HCT116 (cell line): ENCODE results near the gene IGFBP7. TPM values are rescaled to one million over a fixed set of nuclear protein-coding genes. Genes with fewer than 3 reads are reported as not detected.

Experiments used
- ATAC-seq: fragments of 200-7000 bp; cut with Tn5 transposase; 2 replicates; pipeline ENCODE4 v1.9.1; 2020; ENCODE audit warnings: mild to moderate bottlenecking, moderate library complexity
- Bru-seq: library from RNA; stranded (reverse); fragments of 400-500 nt; gene quantifications from one replicate; lab custom pipeline; 2021; lab: Mats Ljungman, UMichigan
- BruChase-seq, 2 experiments: library from RNA; stranded (reverse); fragments of 400-500 nt; gene quantifications; one replicate each; lab custom pipeline; 2021; lab: Mats Ljungman, UMichigan
- BruUV-seq: library from RNA; stranded (reverse); fragments of 400-500 nt; replicated peaks from 2 replicates; lab custom pipeline; 2021; lab: Mats Ljungman, UMichigan
- CTCF ChIA-PET: fragments of 300-600 bp; sonication (Branson Sonifier 250); formaldehyde crosslinking; loops from one replicate; lab custom pipeline; 2021; ENCODE audit warnings: antibody characterized with exemption; lab: Charles Lee
- POLR2A ChIA-PET: fragments of 300-600, 350-600 bp; sonication (Branson Sonifier 250); formaldehyde crosslinking; loops from one replicate; lab custom pipeline; 2021; ENCODE audit warnings: antibody characterized with exemption; lab: Charles Lee
- RAD21 ChIA-PET, 2 experiments: fragments of 300-600 bp; sonication (Branson Sonifier 250); formaldehyde crosslinking; loops; one replicate each; lab custom pipeline; 2023; ENCODE audit warnings: low total read pairs in 2 of 2; ENCODE audit not compliant: uncharacterized antibody in 2 of 2, unreplicated experiment in 2 of 2, low non-redundant PET in 1 of 2; lab: Charles Lee
- DNase-seq: peaks from one replicate; pipeline ENCODE4 v3.0.0-alpha.2; 2010; ENCODE audit warnings: low read depth, low spot score
- H2AFZ ChIP-seq: fragments of 200-600 bp; shearing (Covaris generic), sonication (generic); 2 replicates; pipeline ENCODE4 v1.6.1; 2017; ENCODE audit warnings: low read depth, mixed run types, mixed read lengths, antibody characterized with exemption, low read length; ENCODE audit not compliant: poor library complexity, severe bottlenecking
- H3K27ac ChIP-seq: 2 replicates; pipeline ENCODE4 v1.5.1; 2012; ENCODE audit warnings: low read depth, low read length
- H3K27me3 ChIP-seq: fragments of 200-600 bp; sonication (generic); 2 replicates; pipeline ENCODE4 v1.6.1; 2016; ENCODE audit warnings: mixed run types, low read length, mixed read lengths; ENCODE audit not compliant: insufficient read depth
- H3K36me3 ChIP-seq, 2 experiments: fragments of 200-500 bp in 1 of 2; fragments of 200-600 bp in 1 of 2; sonication (Bioruptor generic) in 1 of 2; sonication (generic) in 1 of 2; 2 replicates each; pipeline versions ENCODE4 v1.5.1 to v1.6.1; 2014 to 2016; ENCODE audit warnings: low read length in 2 of 2, inconsistent platforms in 1 of 2, mixed read lengths in 1 of 2, mixed run types in 1 of 2; ENCODE audit not compliant: insufficient read depth in 2 of 2, control insufficient read depth in 1 of 2
- H3K4me1 ChIP-seq, 2 experiments: fragments of 200-600 bp in 1 of 2; sonication (generic) in 1 of 2; 2 replicates each; pipeline versions ENCODE4 v1.5.1 to v1.6.1; 2012 to 2017; ENCODE audit warnings: low read length in 2 of 2, inconsistent platforms in 1 of 2, mild to moderate bottlenecking in 1 of 2, mixed read lengths in 1 of 2, mixed run types in 1 of 2, moderate library complexity in 1 of 2; ENCODE audit not compliant: insufficient read depth in 2 of 2, control insufficient read depth in 1 of 2
- H3K4me2 ChIP-seq: fragments of 200-600 bp; sonication (generic); 2 replicates; pipeline ENCODE4 v1.6.1; 2017; ENCODE audit warnings: mixed run types, low read length, mixed read lengths
- H3K4me3 ChIP-seq, 2 experiments: fragments of 200-600 bp in 1 of 2; sonication (generic) in 1 of 2; replicated peaks in 1 of 2; 2 replicates each; pipeline ENCODE4 v1.5.1; 2011 to 2016; ENCODE audit warnings: low read length in 2 of 2, control low read depth in 1 of 2, low read depth in 1 of 2, mild to moderate bottlenecking in 1 of 2, mixed read lengths in 1 of 2, mixed run types in 1 of 2
- H3K79me2 ChIP-seq: fragments of 200-600 bp; sonication (generic); 2 replicates; pipeline ENCODE4 v1.6.1; 2017; ENCODE audit warnings: mild to moderate bottlenecking, mixed run types, low read length, moderate library complexity, mixed read lengths; ENCODE audit not compliant: insufficient read depth
- H3K9ac ChIP-seq: fragments of 200-600 bp; sonication (generic); 2 replicates; pipeline ENCODE4 v1.6.1; 2016; ENCODE audit warnings: low read length, mixed read lengths
- H3K9me2 ChIP-seq: fragments of 200-600 bp; sonication (generic), shearing (Covaris generic); 2 replicates; pipeline ENCODE4 v1.6.1; 2017; ENCODE audit warnings: mixed run types, mild to moderate bottlenecking, moderate library complexity; ENCODE audit not compliant: insufficient read depth
- H3K9me3 ChIP-seq, 2 experiments: fragments of 200-500 bp in 1 of 2; fragments of 200-600 bp in 1 of 2; sonication (Bioruptor generic) in 1 of 2; sonication (generic) in 1 of 2; 2 replicates each; pipeline ENCODE4 v1.6.1; 2014 to 2017; ENCODE audit warnings: low read length in 2 of 2, mixed read lengths in 2 of 2, inconsistent platforms in 1 of 2, low read depth in 1 of 2, mild to moderate bottlenecking in 1 of 2, mixed run types in 1 of 2, moderate library complexity in 1 of 2; ENCODE audit not compliant: control insufficient read depth in 1 of 2, insufficient read depth in 1 of 2
- H4K20me1 ChIP-seq: fragments of 200-600 bp; sonication (generic), shearing (Covaris generic); 2 replicates; pipeline ENCODE4 v1.6.1; 2017; ENCODE audit warnings: mixed run types, mild to moderate bottlenecking, moderate library complexity; ENCODE audit not compliant: insufficient read depth
- CBX3 ChIP-seq: IDR thresholded peaks from 2 replicates; pipeline ENCODE4 v1.6.1; 2012; ENCODE audit warnings: low read depth
- CEBPB ChIP-seq: IDR thresholded peaks from 2 replicates; pipeline ENCODE4 v1.6.1; 2012; ENCODE audit warnings: low read depth
- CTCF ChIP-seq, 3 experiments: fragments of 200-600 bp in 1 of 3; sonication (generic) in 1 of 3; IDR thresholded peaks in 2 of 3; conservative IDR thresholded peaks in 1 of 3; 2 replicates each; pipeline ENCODE4 v1.5.1; 2012 to 2017; ENCODE audit warnings: low read depth in 2 of 3, low read length in 2 of 3, antibody characterized with exemption in 1 of 3, borderline replicate concordance in 1 of 3, control low read depth in 1 of 3, mild to moderate bottlenecking in 1 of 3, mixed read lengths in 1 of 3, mixed run types in 1 of 3, moderate library complexity in 1 of 3; ENCODE audit not compliant: insufficient read depth in 1 of 3
- EGR1 ChIP-seq: IDR thresholded peaks from 2 replicates; pipeline ENCODE4 v1.6.1; 2012; ENCODE audit warnings: low read depth
- ELF1 ChIP-seq: IDR thresholded peaks from 2 replicates; pipeline ENCODE4 v1.6.1; 2012; ENCODE audit warnings: low read depth, borderline replicate concordance
- EZH2 ChIP-seq: fragments of 200-600 bp; sonication (generic); IDR thresholded peaks from 2 replicates; pipeline ENCODE4 v1.6.1; 2017; ENCODE audit warnings: antibody characterized with exemption, mixed run types
- FOSL1 ChIP-seq: IDR thresholded peaks from 2 replicates; pipeline ENCODE4 v1.6.1; 2012; ENCODE audit warnings: low read depth
- POLR2A ChIP-seq: IDR thresholded peaks from 2 replicates; pipeline ENCODE4 v1.7.0; 2011; ENCODE audit warnings: borderline replicate concordance; ENCODE audit not compliant: insufficient read depth, insufficient read length; ENCODE audit errors: extremely low read depth
- POLR2AphosphoS5 ChIP-seq: IDR thresholded peaks from 2 replicates; pipeline ENCODE4 v1.6.1; 2011; ENCODE audit warnings: mild to moderate bottlenecking, low read depth, low read length, moderate library complexity
- RAD21 ChIP-seq: IDR thresholded peaks from 2 replicates; pipeline ENCODE4 v1.6.1; 2012; ENCODE audit warnings: low read depth, mild to moderate bottlenecking
- REST ChIP-seq: IDR thresholded peaks from 2 replicates; pipeline ENCODE4 v1.6.1; 2012; ENCODE audit warnings: low read depth
- SIN3A ChIP-seq: IDR thresholded peaks from 2 replicates; pipeline ENCODE4 v1.6.1; 2012; ENCODE audit warnings: low read depth
- SP1 ChIP-seq: IDR thresholded peaks from 2 replicates; pipeline ENCODE4 v1.6.1; 2012; ENCODE audit warnings: low read depth
- SRF ChIP-seq: IDR thresholded peaks from 2 replicates; pipeline ENCODE4 v1.6.1; 2012; ENCODE audit warnings: low read depth
- TCF7L2 ChIP-seq: IDR thresholded peaks from 2 replicates; pipeline ENCODE4 v1.7.0; 2011; ENCODE audit warnings: borderline replicate concordance, inconsistent platforms; ENCODE audit not compliant: insufficient read depth, insufficient read length; ENCODE audit errors: extremely low read depth
- YY1 ChIP-seq: IDR thresholded peaks from 2 replicates; pipeline ENCODE4 v1.6.1; 2011; ENCODE audit warnings: low read length, low read depth, moderate library complexity, mild to moderate bottlenecking; ENCODE audit not compliant: insufficient replicate concordance; ENCODE audit errors: extremely low read depth
- ZBTB33 ChIP-seq: IDR thresholded peaks from 2 replicates; pipeline ENCODE4 v1.6.1; 2011; ENCODE audit warnings: mild to moderate bottlenecking, low read length, moderate library complexity; ENCODE audit not compliant: insufficient replicate concordance; ENCODE audit errors: extremely low read depth
- ZNF274 ChIP-seq: fragments of 200-500 bp; sonication (Bioruptor generic); IDR thresholded peaks from 2 replicates; pipeline ENCODE4 v1.6.1; 2014; ENCODE audit warnings: mild to moderate bottlenecking, low read depth, low read length, inconsistent platforms
- intact Hi-C: fragments of 100-400 bp; cut with micrococcal nuclease; formaldehyde crosslinking; loops from 2 replicates; pipeline ENCODE4 v1.10.0; 2022
- long read RNA-seq: library from polyadenylated mRNA; unstranded; transcript quantifications from one replicate; pipeline ENCODE4 v2.0.0, GENCODE V29; 2021; ENCODE audit not compliant: unreplicated experiment
- polyA plus RNA-seq: library from polyadenylated mRNA; unstranded; fragments of >200 nt; gene quantifications from 2 replicates; pipeline ENCODE4 v1.2.1, GENCODE V29; 2012; ENCODE audit warnings: missing spikeins
- total RNA-seq: library from RNA; stranded (reverse); gene quantifications from one replicate; pipeline ENCODE4 v1.2.1, GENCODE V29; 2021; ENCODE audit not compliant: unreplicated experiment

The IGFBP7 gene, protein sequence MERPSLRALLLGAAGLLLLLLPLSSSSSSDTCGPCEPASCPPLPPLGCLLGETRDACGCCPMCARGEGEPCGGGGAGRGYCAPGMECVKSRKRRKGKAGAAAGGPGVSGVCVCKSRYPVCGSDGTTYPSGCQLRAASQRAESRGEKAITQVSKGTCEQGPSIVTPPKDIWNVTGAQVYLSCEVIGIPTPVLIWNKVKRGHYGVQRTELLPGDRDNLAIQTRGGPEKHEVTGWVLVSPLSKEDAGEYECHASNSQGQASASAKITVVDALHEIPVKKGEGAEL
- 0.91 TPM for total RNA-seq
- polyA plus RNA-seq, result not detected in 2 replicates
- percentile 1 among the genes with signal in this experiment for Bru-seq, nascent RNA
- BruChase-seq, experiment 1, labeled RNA remaining after a 6-hour chase, result not detected
- BruChase-seq, experiment 2, labeled RNA remaining after a 2-hour chase, result not detected
- long read RNA-seq, result 0 reads

GRCh38 chr4:57109847-57110639 lies at the start of gene IGFBP7:
TSS of gene IGFBP7 (minus strand) at chr4:57110385. CDS start at chr4:57110351, 34 bp downstream.
- Histone ChIP-seq H3K4me1 (no peaks in the 10 kb centered on the region), H3K36me3 (no peaks in the 10 kb centered on the region), H4K20me1 (no peaks in the 10 kb centered on the region), H3K27ac (no peak within 1 kb of the TSS), H3K9me2 (no peaks in the 10 kb centered on the region), H3K79me2 (no peaks in the 10 kb centered on the region), H3K4me2 (no peak within 1 kb of the TSS), H2AFZ (no peak within 1 kb of the TSS), H3K4me3 (no peak within 1 kb of the TSS), H3K9ac (no peak within 1 kb of the TSS), H3K9me3 (no peaks in the 10 kb centered on the region), H3K27me3 (peaks cover 10% of the 10 kb centered on the region; the same call in 1 of the 2 replicates)
- POLR2A ChIA-PET, result no interaction called here
- ATAC-seq (no peak), DNase-seq (no peak)
- BruUV-seq, result no TSS peak
- no peak for TF ChIP-seq SP1
- no peak for TF ChIP-seq POLR2A
- TF ChIP-seq CTCF (IDR thresholded peaks at IDR 0.05 in 2 of 3, conservative IDR thresholded peaks at IDR 0.05 in 1 of 3; ENCODE audit: borderline replicate concordance in 1 of 3, insufficient read depth in 1 of 3, low read depth in 2 of 3, low read length in 2 of 3), result no peak
- no peak for TF ChIP-seq YY1
- no peak for TF ChIP-seq POLR2AphosphoS5
- TF ChIP-seq CBX3, result no peak
- TF ChIP-seq REST, result no peak
- no peak for TF ChIP-seq RAD21
- TF ChIP-seq TCF7L2, result no peak
- TF ChIP-seq EZH2, result no peak
- no peak for TF ChIP-seq ZBTB33
- no peak for TF ChIP-seq SIN3A
- no peak for TF ChIP-seq SRF
- TF ChIP-seq CEBPB, result no peak
- TF ChIP-seq FOSL1, result no peak
- TF ChIP-seq EGR1, result no peak
- no peak for TF ChIP-seq ZNF274
- no peak for TF ChIP-seq ELF1
- RAD21 ChIA-PET, result no interaction called here
- CTCF ChIA-PET, result no interaction called here
- intact Hi-C loops, result no loop called here
